Left ventricle myocardium superior (tissue), 1 donor: Measurements from ENCODE around the gene NPEPPS. TPM values are rescaled to one million over a fixed set of nuclear protein-coding genes. Genes with fewer than 3 reads are reported as not detected.
A peak's percentile ranks its signal among the peaks of the same experiment; 100 is the strongest.
"Not testable (repeated sequence)": the region's sequence is repeated elsewhere in the genome, so short reads cannot be mapped to it uniquely, and the experiment has no call there.

Source experiments
- ATAC-seq: fragments of 200-7000 bp; cut with Tn5 transposase; one replicate; pipeline ENCODE4 v1.9.1; 2020; ENCODE audit warnings: mild to moderate bottlenecking, moderate library complexity
- DNase-seq: peaks from one replicate; pipeline ENCODE4 v3.0.0-alpha.2; 2020
- intact Hi-C: fragments of 100-400 bp; cut with micrococcal nuclease; formaldehyde crosslinking; loops from one replicate; pipeline ENCODE4 v1.11.0; 2022
- long read RNA-seq: library from polyadenylated mRNA; unstranded; transcript quantifications from one replicate; pipeline ENCODE4 v2.0.0, GENCODE V29; 2021
- total RNA-seq: library from RNA; stranded (reverse); fragmentation: NEBNext Ultra II Directional; extraction: Animal tissue kit (Norgen Biotek cat#: 25700); gene quantifications from one replicate; pipeline ENCODE4 v1.2.1, GENCODE V29; 2021
- donor health status: DM: no; HTN: yes; CAD: no; lungs with severe emphysema.

NPEPPS gene, protein sequence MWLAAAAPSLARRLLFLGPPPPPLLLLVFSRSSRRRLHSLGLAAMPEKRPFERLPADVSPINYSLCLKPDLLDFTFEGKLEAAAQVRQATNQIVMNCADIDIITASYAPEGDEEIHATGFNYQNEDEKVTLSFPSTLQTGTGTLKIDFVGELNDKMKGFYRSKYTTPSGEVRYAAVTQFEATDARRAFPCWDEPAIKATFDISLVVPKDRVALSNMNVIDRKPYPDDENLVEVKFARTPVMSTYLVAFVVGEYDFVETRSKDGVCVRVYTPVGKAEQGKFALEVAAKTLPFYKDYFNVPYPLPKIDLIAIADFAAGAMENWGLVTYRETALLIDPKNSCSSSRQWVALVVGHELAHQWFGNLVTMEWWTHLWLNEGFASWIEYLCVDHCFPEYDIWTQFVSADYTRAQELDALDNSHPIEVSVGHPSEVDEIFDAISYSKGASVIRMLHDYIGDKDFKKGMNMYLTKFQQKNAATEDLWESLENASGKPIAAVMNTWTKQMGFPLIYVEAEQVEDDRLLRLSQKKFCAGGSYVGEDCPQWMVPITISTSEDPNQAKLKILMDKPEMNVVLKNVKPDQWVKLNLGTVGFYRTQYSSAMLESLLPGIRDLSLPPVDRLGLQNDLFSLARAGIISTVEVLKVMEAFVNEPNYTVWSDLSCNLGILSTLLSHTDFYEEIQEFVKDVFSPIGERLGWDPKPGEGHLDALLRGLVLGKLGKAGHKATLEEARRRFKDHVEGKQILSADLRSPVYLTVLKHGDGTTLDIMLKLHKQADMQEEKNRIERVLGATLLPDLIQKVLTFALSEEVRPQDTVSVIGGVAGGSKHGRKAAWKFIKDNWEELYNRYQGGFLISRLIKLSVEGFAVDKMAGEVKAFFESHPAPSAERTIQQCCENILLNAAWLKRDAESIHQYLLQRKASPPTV
- total RNA-seq, result 93.0 TPM
- long read RNA-seq, full-length matches to known transcripts, result 147 of 193 reads
- long read RNA-seq, partial matches to known transcripts, result 21 of 193 reads
- long read RNA-seq, other reads (novel, unspliced or antisense), result 25 of 193 reads

DNA sequence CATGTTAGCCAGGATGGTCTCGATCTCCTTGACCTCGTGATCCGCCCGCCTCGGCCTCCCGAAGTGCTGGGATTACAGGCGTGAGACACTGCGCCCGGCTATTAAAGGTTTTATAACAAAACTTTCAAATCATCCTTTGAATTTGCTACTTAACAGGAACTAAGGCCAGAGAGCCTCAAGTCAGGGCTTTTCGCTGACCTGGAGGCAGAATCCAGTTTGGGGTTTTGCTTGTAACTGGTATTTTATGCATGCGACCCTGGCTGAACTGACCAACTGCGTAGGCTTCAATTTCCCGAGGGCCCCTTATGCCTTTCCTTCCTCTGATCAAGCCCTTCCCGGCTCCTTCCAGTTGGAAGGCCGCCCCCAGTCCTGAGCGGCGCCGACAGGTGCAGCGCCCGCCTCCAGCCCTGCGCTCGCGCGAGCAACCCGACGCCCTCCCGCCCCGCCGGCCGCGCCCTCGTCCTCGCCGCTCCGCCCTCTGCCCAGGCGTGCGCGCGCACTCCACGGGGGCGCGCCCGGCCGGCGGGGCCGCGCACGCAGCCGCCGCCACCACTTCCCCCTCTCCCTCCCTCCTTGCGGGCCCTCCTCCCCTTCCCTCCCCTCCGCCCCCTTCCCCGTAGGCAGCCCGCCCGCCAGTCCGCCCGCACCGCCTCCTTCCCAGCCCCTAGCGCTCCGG lies at the start of gene NPEPPS:
Gene NPEPPS (plus strand): TSS at position 552 of the 676 bp plus-strand sequence. CDS start 193 bp downstream, outside the sequence.
- intact Hi-C loops, result not testable (repeated sequence)
- DNase-seq, result peak; percentile 91
- peak; percentile 93 for ATAC-seq

DNA sequence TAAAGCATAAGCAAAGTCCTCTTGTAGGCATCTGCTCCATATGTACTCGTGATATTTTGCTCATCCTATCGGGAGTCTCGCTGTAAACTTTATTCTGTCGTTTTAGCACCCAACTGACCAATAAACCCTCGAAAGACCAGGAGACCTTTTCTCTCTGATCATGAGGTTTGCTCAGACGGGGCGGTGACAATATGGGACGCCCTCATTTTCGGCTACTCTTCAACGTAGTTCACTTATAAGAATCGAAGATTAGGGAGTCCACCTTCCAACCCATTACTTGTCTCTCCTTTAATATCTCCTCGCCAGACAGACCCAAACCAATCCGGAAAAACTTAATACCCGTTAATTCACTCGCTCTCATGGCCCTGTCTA lies 39.1 kb upstream of the NPEPPS start:
- DNase-seq, ATAC-seq, intact Hi-C loops: not testable (repeated sequence)

DNA sequence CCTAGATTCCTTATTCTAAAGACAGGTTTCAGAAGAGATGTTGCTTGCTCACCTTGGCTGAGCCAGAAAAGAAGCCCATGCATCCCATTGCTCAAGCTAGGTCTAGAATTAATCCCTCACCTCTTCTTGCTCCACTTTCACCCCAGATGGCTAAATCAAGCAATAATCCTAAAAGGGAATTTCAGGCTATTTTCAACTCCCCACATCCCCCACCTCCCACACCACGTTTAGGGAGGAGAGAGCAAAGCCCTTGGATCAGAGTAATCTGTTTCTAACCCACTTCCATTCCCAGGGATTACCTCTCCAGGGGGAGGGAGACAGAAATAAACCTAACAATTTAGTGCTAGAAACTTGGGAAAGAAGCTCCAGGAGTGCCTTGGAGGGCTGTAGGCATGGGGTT lies 31.8 kb upstream of the NPEPPS start:
- DNase-seq, intact Hi-C loops, ATAC-seq: not testable (repeated sequence)

DNA sequence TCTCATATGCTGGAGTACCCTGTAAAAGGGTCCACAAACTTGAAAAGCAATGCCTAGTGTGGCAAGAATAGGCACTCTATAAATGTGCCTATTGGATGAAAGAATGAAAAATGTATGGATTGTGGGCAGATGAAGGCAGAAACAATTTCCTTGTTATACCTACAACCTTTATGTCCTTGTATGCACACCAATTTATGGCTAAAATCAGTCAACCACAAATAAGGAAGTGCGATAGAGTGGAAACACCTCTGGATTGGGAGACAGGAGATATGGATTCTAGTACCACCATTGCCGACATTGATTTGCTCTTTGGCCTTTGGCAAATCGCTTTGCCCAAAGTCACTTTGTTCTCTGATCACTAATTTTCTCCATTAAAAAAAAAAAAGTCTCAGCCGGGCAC lies 31.4 kb upstream of the NPEPPS start:
- DNase-seq, ATAC-seq, intact Hi-C loops: not testable (repeated sequence)

DNA sequence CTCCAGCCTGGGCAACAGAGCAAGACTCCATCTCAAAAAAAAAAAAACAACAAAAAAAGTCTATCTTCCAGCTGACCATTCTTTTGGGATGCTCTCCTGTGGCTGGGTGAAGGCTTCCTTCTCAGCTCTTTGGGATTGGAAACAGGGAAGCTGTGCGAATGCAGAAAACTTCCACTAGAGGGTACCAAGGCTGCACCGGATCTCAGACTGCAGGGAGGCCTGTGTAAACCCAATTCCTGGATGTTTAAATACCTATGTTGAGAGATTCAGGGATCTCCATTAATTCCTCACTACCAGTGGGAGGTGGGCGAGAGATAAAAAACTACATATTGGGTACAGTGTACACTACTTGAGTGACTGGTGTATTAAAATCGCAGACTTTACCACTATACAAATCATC lies 30.3 kb upstream of the NPEPPS start:
- peak; percentile 42 for ATAC-seq
- intact Hi-C loops, DNase-seq: not testable (repeated sequence)

DNA sequence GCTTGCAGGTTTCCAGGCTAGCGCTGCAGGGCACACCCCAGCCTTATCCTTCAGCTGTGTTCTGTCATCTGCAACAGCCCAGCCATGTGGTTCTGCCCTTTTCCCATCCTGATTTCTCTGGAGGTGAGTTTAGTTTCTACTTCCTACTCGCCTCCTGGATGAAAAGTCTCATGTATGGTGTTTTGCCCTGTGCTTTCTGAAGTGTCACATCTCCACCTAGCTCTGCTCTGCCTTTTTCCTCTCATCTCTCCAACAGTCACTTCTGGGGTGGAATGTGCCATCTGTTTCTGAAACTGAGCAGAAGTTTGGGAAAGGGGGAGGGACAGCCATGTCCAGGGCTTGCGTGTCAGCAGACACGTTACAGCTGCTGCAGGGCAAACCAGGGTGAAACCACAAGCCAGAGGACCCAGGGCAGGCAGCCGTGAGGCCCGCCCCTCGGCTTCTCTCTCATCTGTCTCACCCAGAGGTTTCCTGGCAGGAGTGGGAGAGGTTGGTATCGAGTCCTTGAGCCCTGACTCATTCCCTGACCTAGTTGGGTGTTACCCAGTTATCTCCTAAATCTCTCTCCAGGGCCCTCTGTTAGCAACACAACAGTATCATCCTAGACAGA lies 28.7 kb upstream of the NPEPPS start:
- DNase-seq (peak; percentile 65), ATAC-seq (peak; percentile 89)
- intact Hi-C loops, result not testable (repeated sequence)

DNA sequence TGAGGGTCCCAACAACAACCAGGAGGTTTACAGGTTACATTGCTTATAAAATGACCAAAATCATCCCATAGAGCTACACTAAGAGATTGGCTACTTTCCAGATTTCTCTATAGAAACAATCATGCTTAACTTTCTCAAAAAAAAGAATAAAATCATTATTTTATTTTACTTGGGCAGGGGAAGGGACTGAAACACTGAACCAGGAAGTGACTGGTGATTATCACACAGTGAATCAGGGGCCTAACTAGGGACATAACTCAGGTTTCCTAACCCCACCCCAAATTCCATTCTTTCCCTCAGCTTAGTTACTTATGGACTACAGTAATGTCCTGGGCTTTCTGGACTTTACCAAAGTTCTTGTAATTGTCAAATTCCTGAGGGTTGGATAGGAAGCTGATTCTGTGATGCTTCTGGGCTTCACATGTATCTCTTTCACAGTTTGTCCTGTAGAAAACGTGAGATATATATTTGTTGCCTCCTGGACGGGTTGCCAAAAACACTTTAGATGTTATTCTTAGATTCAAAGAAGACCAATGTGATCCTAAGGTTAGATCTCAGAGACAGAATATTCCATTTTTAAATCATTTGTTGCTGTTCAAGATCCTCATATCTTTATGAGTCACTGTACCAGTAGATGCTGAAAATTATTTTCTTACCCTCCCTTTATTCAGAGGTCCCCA lies 28.0 kb upstream of the NPEPPS start:
- intact Hi-C loops, DNase-seq: not testable (repeated sequence)
- ATAC-seq, result peak; percentile 13

DNA sequence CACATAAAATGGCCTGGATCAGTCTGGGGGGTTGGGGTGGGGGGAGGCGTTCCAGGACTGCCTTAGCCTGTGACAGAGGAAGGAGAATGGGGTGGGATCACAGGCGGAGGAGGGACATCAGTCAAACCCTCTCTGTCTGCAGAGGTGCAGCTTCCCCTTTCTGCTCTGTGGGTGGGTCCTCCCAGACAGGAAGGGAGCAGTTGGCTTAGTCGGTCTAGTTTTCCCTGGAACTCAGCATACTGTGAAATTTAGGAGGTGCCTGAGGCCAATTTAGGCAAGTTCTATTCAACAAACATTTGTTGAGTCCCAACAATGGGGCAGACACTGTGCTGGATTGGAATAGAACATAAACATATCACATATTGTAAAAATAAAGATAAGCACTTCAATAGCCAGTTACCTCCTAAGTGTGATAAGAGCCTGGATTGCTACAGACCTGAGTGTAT lies 19.2 kb upstream of the NPEPPS start:
- peak; percentile 76 for ATAC-seq

DNA sequence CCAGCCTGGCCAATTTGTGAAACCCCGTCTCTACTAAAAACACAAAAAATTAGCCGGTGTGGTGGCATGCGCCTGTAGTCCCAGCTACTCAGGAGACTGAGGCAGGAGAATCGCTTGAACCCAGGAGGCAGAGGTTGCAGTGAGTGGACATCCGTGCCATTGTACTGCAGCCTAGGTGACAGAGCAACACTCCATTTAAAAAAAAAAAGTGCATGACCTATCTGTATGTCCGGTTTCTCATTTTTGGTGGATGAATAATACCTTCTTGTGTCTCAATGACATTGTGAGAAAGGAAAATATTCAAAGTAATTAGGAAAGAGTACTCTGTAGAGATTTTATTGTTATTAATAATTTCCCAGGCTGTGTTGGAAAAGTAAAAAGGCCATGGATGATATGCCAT lies 17.6 kb upstream of the NPEPPS start:
- ATAC-seq, DNase-seq, intact Hi-C loops: not testable (repeated sequence)

More for the DNA sequence above, 19.2 kb upstream of the NPEPPS start:
- DNase-seq, intact Hi-C loops: not testable (repeated sequence)

DNA sequence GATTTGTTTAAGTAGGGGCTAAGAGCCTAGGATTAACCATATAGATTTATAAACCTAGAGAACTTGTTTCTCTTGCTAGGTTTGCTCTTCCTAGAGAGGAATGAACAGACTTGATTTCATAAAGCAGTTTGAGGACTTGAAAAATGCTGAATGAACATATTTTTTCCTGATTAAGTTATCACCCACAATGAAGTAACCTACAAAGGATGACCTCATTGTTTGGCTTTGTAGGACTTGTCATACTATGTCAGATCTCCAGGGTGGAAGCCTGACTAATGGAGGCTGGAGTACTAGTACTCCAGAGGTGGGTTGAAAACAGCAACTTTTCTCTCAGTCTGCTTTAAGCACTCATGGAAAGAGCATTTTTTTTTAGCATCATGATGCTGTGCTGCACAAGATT lies 12.0 kb upstream of the NPEPPS start:
- intact Hi-C loops, DNase-seq, ATAC-seq: not testable (repeated sequence)

DNA sequence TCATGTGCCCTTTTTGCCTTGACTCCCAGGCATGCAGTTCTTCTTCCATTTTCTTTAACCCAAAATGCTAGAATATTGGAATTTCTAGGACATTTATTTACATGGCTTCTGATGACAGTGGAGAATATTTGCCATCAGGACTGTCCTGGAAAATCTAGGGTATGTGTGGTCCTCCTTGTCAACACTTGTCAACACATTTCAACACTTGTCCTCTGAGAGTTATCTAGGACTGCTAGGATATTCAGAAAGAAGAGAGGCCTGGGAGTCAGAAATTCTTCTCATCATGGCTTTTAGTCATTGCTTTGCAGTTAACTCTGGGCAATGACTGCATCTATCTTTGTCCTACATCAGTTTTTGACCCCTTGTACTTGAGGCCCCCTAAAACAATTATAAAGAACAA lies 11.5 kb upstream of the NPEPPS start:
- intact Hi-C loops, DNase-seq, ATAC-seq: not testable (repeated sequence)

DNA sequence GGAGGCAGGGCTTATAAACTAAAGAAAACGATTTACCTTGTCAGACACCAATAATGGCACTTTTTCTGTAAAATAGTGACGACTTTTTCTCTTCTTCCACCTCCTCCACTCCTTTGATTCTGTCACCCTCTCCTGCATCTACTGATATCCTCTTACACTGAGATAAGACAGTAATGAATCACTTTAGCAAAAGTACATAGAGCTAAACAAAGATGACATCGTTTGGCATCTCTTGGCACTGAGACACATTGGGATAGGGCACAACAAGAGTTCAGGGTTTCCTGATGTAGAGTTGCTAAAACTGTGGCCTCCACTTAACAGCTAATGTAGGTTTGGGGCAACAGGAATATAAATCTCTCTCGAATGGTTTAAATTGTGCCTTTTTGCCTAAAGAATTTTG lies 10.6 kb upstream of the NPEPPS start:
- intact Hi-C loops, DNase-seq, ATAC-seq: not testable (repeated sequence)

DNA sequence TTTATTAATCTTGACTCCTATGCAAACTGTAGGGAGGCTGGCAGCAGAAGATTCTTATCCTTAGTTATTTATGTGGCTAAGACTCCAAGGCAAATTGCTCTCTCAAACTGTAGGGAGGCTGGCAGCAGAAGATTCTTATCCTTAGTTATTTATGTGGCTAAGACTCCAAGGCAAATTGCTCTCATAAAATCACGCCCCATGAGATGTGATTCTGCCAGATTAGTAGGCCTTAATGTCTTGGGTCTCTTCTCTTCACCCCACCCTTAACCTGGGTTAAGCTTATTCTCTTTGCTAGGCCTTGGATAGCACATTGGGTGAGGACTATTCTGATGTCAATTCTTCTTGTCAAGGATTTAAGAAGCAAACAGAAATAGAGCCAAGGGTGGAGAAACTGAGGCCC lies 9.5 kb upstream of the NPEPPS start:
- intact Hi-C loops, DNase-seq, ATAC-seq: not testable (repeated sequence)

DNA sequence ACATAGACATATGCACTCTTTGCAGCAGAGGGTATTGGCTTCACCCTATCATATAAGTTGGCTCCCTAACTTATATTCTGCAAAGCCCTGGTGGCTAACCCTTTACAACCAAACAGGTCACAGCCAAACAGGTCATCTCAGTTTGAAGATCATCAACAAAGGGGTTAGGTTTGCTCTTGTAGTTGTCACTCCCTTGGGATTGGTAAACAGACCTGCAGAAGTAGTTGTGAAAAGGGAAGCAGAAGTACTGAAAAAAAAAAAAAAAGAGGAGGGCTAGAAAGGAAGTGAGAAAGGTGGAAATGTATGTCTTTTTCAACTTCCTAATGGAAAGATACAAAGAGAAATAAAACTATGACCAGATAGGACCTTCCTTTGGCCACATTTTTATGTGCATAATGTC lies 8.6 kb upstream of the NPEPPS start:
- intact Hi-C loops, DNase-seq, ATAC-seq: not testable (repeated sequence)

DNA sequence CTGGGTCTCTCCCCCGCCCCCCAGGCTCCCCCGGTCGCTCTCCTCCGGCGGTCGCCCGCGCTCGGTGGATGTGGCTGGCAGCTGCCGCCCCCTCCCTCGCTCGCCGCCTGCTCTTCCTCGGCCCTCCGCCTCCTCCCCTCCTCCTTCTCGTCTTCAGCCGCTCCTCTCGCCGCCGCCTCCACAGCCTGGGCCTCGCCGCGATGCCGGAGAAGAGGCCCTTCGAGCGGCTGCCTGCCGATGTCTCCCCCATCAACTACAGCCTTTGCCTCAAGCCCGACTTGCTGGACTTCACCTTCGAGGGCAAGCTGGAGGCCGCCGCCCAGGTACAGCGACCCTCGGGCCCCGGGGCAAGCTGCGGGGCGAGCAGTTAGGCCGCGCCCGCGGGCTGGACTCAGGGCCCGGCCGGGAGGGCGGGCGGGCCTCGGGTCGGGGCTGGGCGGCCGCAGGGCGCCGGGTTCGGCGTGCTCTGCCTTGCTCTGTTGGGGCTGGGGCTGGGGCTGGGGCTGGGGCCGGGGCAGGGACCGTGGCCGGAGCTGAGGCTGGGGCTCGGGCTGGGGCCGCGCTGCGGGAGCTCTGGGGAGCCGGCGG lies 419 bp downstream of the NPEPPS start:
- DNase-seq (peak; percentile 42), ATAC-seq (peak; percentile 63)
- intact Hi-C loops, result not testable (repeated sequence)

DNA sequence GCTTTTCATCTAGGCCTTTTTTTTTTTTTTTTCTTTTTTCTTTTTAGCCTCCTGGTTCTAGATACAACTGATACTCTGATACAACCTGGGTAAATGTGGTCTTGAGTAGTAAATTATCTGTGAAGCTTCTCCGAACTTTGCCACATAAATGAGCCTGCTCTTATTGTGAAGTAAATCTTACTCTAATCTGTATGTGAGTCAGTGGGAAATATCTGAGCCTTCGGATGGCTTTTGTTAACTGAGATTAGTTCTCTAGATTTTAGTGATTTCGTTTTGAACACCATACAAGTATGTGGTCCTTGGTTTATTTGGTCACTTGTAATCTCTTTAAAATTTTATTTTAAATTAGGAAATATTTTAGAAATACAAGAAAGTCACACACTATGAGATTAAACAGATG lies 8.2 kb downstream of the NPEPPS start:
- intact Hi-C loops, ATAC-seq, DNase-seq: not testable (repeated sequence)

DNA sequence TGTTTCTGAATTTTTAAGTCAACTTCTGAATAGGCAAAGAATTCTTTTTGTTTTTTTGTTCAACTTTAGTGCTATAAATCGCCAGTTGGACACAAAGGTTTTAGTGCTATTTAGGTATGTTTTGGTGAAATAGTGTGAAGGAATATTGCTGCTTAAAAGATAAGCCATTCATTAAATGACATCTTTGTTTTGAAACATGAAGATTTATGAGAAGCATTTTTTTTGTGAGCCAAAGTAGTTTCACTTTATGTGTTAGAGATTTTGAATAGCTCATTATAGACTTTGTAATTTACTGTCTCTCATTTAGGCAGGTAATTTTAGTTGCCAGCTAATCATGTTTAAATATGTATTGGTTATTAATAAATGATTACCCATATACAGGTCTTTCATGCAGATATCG lies 10.8 kb downstream of the NPEPPS start:
- ATAC-seq, intact Hi-C loops, DNase-seq: not testable (repeated sequence)
